Measurements from ENCODE around the gene SOX30.

Gene SOX30

GRCh38 chr5:157607371-157608161 is 44.7 kb downstream of the SOX30 start:
- DNase-seq (ENCODE audit: low spot score) = no peak

- DNase-seq (ENCODE audit: low spot score) = no peak
Measured at GRCh38 chr5:157606046-157606445, 46.2 kb downstream of the SOX30 start.

- DNase-seq (ENCODE audit: low spot score) = no peak
Measured at GRCh38 chr5:157603333-157604190, 48.7 kb downstream of the SOX30 start.

- DNase-seq (ENCODE audit: low spot score) = no peak
Measured at GRCh38 chr5:157602505-157602904, 49.7 kb downstream of the SOX30 start.

GRCh38 chr5:157600252-157600651 is 52.0 kb downstream of the SOX30 start:
- DNase-seq (ENCODE audit: low spot score) = no peak

GRCh38 chr5:157599565-157599964 is 52.7 kb downstream of the SOX30 start:
- no peak for DNase-seq (ENCODE audit: low spot score)

- no peak for DNase-seq (ENCODE audit: low spot score)
Measured at GRCh38 chr5:157598350-157598936, 53.8 kb downstream of the SOX30 start.

GRCh38 chr5:157597277-157597676 is 55.0 kb downstream of the SOX30 start:
- no peak for DNase-seq (ENCODE audit: low spot score)

GRCh38 chr5:157596487-157596886 is 55.8 kb downstream of the SOX30 start:
- no peak for DNase-seq (ENCODE audit: low spot score)

- no peak for DNase-seq (ENCODE audit: low spot score)
Measured at GRCh38 chr5:157594675-157595459, 57.4 kb downstream of the SOX30 start.

GRCh38 chr5:157594257-157594656 is 58.0 kb downstream of the SOX30 start:
- DNase-seq (ENCODE audit: low spot score) = no peak

- DNase-seq (ENCODE audit: low spot score) = no peak
Measured at GRCh38 chr5:157593052-157593757, 59.0 kb downstream of the SOX30 start.

- no peak for DNase-seq (ENCODE audit: low spot score)
Measured at GRCh38 chr5:157592594-157592993, 59.6 kb downstream of the SOX30 start.

GRCh38 chr5:157590478-157590877 is 61.8 kb downstream of the SOX30 start:
- no peak for DNase-seq (ENCODE audit: low spot score)

GRCh38 chr5:157584628-157585027 is 67.6 kb downstream of the SOX30 start:
- no peak for DNase-seq (ENCODE audit: low spot score)

GRCh38 chr5:157582731-157583620 is 69.3 kb downstream of the SOX30 start:
- DNase-seq (ENCODE audit: low spot score) = no peak

- no peak for DNase-seq (ENCODE audit: low spot score)
Measured at GRCh38 chr5:157581901-157582300, 70.3 kb downstream of the SOX30 start.

- DNase-seq (ENCODE audit: low spot score) = no peak
Measured at GRCh38 chr5:157578079-157578780, 74.0 kb downstream of the SOX30 start.

GRCh38 chr5:157576678-157577077 is 75.6 kb downstream of the SOX30 start:
- no peak for DNase-seq (ENCODE audit: low spot score)
